Vagina (tissue), 2 donors: ENCODE measurements around the gene EIF2D.

Source experiments
- CTCF ChIP-seq, 3 experiments: fragments of 450-650 bp in 2 of 3; fragments of 200-600 bp in 1 of 3; sonication (generic) in 1 of 3; IDR thresholded peaks; one replicate each; pipeline ENCODE4 v1.5.1; 2017 to 2019; ENCODE audit warnings: antibody characterized with exemption in 3 of 3, mild to moderate bottlenecking in 2 of 3, moderate library complexity in 2 of 3
- POLR2A ChIP-seq, 2 donors: fragments of 450-650 bp; IDR thresholded peaks; one replicate each; pipeline ENCODE4 v1.6.1; 2017; ENCODE audit warnings: antibody characterized with exemption in 2 of 2, mild to moderate bottlenecking in 2 of 2, moderate library complexity in 2 of 2
- POLR2AphosphoS5 ChIP-seq, 2 donors: sonication (generic); formaldehyde crosslinking; IDR thresholded peaks; one replicate each; pipeline ENCODE4 v1.9.0; 2017; ENCODE audit warnings: antibody characterized with exemption in 2 of 2, mild to moderate bottlenecking in 2 of 2, low read depth in 1 of 2; ENCODE audit not compliant: insufficient read depth in 1 of 2

DNA sequence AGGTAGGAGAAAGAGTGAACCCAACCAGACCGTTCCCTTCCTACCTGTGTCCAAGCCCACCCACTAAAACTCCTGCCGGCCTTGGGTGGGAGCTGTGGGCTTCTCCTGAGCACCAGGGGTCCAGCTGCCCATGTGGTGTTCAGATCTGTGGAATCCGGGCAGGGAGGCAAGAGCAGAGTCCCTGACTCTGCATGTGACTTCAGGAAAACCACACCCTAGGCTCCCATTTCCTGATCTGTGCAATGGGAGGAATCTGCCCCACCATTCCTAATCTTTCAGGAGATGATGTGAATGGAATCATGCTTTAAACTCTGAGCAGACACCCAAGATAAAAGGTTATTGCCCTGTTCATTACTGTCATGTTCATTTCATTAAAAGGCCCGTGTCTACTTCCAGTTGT, 27.6 kb downstream of the EIF2D start:
- TF ChIP-seq POLR2A (IDR thresholded peaks at IDR 0.05) = no peak
- TF ChIP-seq POLR2AphosphoS5 (IDR thresholded peaks at IDR 0.05; ENCODE audit: insufficient read depth in 1 of 2, low read depth in 1 of 2) = no peak
- no peak for TF ChIP-seq CTCF (IDR thresholded peaks at IDR 0.05)
